Globus pallidus (tissue), 1 donor: ENCODE measurements around the gene SRL.
A peak's percentile ranks its signal among the peaks of the same experiment; 100 is the strongest.
"Not testable (repeated sequence)": the region's sequence is repeated elsewhere in the genome, so short reads cannot be mapped to it uniquely, and the experiment has no call there.

Experiments
- DNase-seq: peaks from one replicate; pipeline ENCODE4 v3.0.0-alpha.2; 2015; ENCODE audit warnings: low spot score

Gene SRL

GRCh38 chr16:4260360-4260759 lies 18.5 kb upstream of the SRL start:
- DNase-seq, result no peak

- no peak for DNase-seq
These were observed 16.0 kb upstream of the SRL start for GRCh38 chr16:4257646-4258556.

- peak; percentile 98 for DNase-seq
These were observed 11.7 kb upstream of the SRL start for GRCh38 chr16:4253394-4254150.

GRCh38 chr16:4253012-4253393 lies 11.1 kb upstream of the SRL start:
- not testable (repeated sequence) for DNase-seq

- DNase-seq, result no peak
These were observed 7.8 kb upstream of the SRL start for GRCh38 chr16:4249530-4250308.

- no peak for DNase-seq
These were observed 5.5 kb upstream of the SRL start for GRCh38 chr16:4247460-4247784.

- no peak for DNase-seq
These were observed 5.0 kb upstream of the SRL start for GRCh38 chr16:4246777-4247459.

- DNase-seq, result no peak
These were observed 3.4 kb upstream of the SRL start for GRCh38 chr16:4245077-4245791.

- DNase-seq, result no peak
These were observed 2.6 kb upstream of the SRL start for GRCh38 chr16:4244254-4245076.

- no peak for DNase-seq
These were observed 487 bp downstream of the SRL start for GRCh38 chr16:4241258-4241927.

GRCh38 chr16:4240624-4241023 lies 1.3 kb downstream of the SRL start:
- no peak for DNase-seq

GRCh38 chr16:4239682-4240175 lies 2.2 kb downstream of the SRL start:
- DNase-seq, result no peak

- no peak for DNase-seq
These were observed 2.9 kb downstream of the SRL start for GRCh38 chr16:4239020-4239419.

- no peak for DNase-seq
These were observed 8.4 kb downstream of the SRL start for GRCh38 chr16:4233431-4233830.

GRCh38 chr16:4232541-4233386 lies 9.1 kb downstream of the SRL start:
- DNase-seq, result no peak

- no peak for DNase-seq
These were observed 10.0 kb downstream of the SRL start for GRCh38 chr16:4231886-4232285.

- no peak for DNase-seq
These were observed 10.5 kb downstream of the SRL start for GRCh38 chr16:4231367-4231766.

GRCh38 chr16:4227040-4227332 lies 14.9 kb downstream of the SRL start:
- DNase-seq, result no peak
